ENCODE results near the gene EVA1B.

GRCh38 chr1:36346741-36347370 lies 23.4 kb upstream of the EVA1B start:
- TF ChIP-seq POLR2AphosphoS5 (IDR thresholded peaks at IDR 0.05; ENCODE audit: low read depth, low read length): no peak
- no peak for TF ChIP-seq CTCF (IDR thresholded peaks at IDR 0.05)
- TF ChIP-seq, protein P1, sequence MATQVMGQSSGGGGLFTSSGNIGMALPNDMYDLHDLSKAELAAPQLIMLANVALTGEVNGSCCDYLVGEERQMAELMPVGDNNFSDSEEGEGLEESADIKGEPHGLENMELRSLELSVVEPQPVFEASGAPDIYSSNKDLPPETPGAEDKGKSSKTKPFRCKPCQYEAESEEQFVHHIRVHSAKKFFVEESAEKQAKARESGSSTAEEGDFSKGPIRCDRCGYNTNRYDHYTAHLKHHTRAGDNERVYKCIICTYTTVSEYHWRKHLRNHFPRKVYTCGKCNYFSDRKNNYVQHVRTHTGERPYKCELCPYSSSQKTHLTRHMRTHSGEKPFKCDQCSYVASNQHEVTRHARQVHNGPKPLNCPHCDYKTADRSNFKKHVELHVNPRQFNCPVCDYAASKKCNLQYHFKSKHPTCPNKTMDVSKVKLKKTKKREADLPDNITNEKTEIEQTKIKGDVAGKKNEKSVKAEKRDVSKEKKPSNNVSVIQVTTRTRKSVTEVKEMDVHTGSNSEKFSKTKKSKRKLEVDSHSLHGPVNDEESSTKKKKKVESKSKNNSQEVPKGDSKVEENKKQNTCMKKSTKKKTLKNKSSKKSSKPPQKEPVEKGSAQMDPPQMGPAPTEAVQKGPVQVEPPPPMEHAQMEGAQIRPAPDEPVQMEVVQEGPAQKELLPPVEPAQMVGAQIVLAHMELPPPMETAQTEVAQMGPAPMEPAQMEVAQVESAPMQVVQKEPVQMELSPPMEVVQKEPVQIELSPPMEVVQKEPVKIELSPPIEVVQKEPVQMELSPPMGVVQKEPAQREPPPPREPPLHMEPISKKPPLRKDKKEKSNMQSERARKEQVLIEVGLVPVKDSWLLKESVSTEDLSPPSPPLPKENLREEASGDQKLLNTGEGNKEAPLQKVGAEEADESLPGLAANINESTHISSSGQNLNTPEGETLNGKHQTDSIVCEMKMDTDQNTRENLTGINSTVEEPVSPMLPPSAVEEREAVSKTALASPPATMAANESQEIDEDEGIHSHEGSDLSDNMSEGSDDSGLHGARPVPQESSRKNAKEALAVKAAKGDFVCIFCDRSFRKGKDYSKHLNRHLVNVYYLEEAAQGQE (IDR thresholded peaks at IDR 0.05; ENCODE audit: insufficient read depth in 1 of 2, low read depth in 2 of 2, low read length in 1 of 2): no peak
- TF ChIP-seq TCF7L2 (IDR thresholded peaks at IDR 0.05; ENCODE audit: low read depth, low read length): no peak
- no peak for TF ChIP-seq SIN3A (IDR thresholded peaks at IDR 0.05; ENCODE audit: borderline replicate concordance, insufficient read depth, low read depth, low read length)
